ENCODE results near the gene NFYC. TPM values are rescaled to one million over a fixed set of nuclear protein-coding genes. Genes with fewer than 3 reads are reported as not detected.

NFYC gene
- total RNA-seq, 1 donor from 2014 or later: 32.5 TPM

GRCh38 chr1:40734882-40735628, 43.6 kb downstream of the NFYC start:
- DNase-seq (ENCODE audit: extremely low read depth, low read depth, low spot score): no peak

- DNase-seq (ENCODE audit: extremely low read depth, low read depth, low spot score): peak; percentile 55
Observed at GRCh38 chr1:40736085-40736531, 44.6 kb downstream of the NFYC start.

GRCh38 chr1:40738831-40739230, 47.3 kb downstream of the NFYC start:
- no peak for DNase-seq (ENCODE audit: extremely low read depth, low read depth, low spot score)

GRCh38 chr1:40739455-40740008, 48.0 kb downstream of the NFYC start:
- DNase-seq (ENCODE audit: extremely low read depth, low read depth, low spot score): no peak

- no peak for DNase-seq (ENCODE audit: extremely low read depth, low read depth, low spot score)
Observed at GRCh38 chr1:40740039-40740996, 48.8 kb downstream of the NFYC start.

- no peak for DNase-seq (ENCODE audit: extremely low read depth, low read depth, low spot score)
Observed at GRCh38 chr1:40740997-40741736, 49.7 kb downstream of the NFYC start.

GRCh38 chr1:40742363-40743061, 51.0 kb downstream of the NFYC start:
- no peak for DNase-seq (ENCODE audit: extremely low read depth, low read depth, low spot score)

GRCh38 chr1:40743452-40743851, 51.9 kb downstream of the NFYC start:
- DNase-seq (ENCODE audit: extremely low read depth, low read depth, low spot score): no peak

- no peak for DNase-seq (ENCODE audit: extremely low read depth, low read depth, low spot score)
Observed at GRCh38 chr1:40743860-40744259, 52.4 kb downstream of the NFYC start.

GRCh38 chr1:40745176-40745575, 53.7 kb downstream of the NFYC start:
- no peak for DNase-seq (ENCODE audit: extremely low read depth, low read depth, low spot score)

GRCh38 chr1:40746344-40747090, 55.0 kb downstream of the NFYC start:
- DNase-seq (ENCODE audit: extremely low read depth, low read depth, low spot score): no peak

- no peak for DNase-seq (ENCODE audit: extremely low read depth, low read depth, low spot score)
Observed at GRCh38 chr1:40748841-40749718, 57.6 kb downstream of the NFYC start.

- no peak for DNase-seq (ENCODE audit: extremely low read depth, low read depth, low spot score)
Observed at GRCh38 chr1:40749817-40750216, 58.3 kb downstream of the NFYC start.

GRCh38 chr1:40750451-40750908, 59.0 kb downstream of the NFYC start:
- no peak for DNase-seq (ENCODE audit: extremely low read depth, low read depth, low spot score)

- DNase-seq (ENCODE audit: extremely low read depth, low read depth, low spot score): no peak
Observed at GRCh38 chr1:40751802-40752201, 60.3 kb downstream of the NFYC start.

- no peak for DNase-seq (ENCODE audit: extremely low read depth, low read depth, low spot score)
Observed at GRCh38 chr1:40753142-40753882, 61.8 kb downstream of the NFYC start.

GRCh38 chr1:40754201-40754600, 62.7 kb downstream of the NFYC start:
- DNase-seq (ENCODE audit: extremely low read depth, low read depth, low spot score): no peak

GRCh38 chr1:40755067-40755466, 63.6 kb downstream of the NFYC start:
- DNase-seq (ENCODE audit: extremely low read depth, low read depth, low spot score): no peak

Measured in glomerular endothelial cell (primary cell).